Measurements from ENCODE around the gene GALNT14.

GALNT14 gene

DNA sequence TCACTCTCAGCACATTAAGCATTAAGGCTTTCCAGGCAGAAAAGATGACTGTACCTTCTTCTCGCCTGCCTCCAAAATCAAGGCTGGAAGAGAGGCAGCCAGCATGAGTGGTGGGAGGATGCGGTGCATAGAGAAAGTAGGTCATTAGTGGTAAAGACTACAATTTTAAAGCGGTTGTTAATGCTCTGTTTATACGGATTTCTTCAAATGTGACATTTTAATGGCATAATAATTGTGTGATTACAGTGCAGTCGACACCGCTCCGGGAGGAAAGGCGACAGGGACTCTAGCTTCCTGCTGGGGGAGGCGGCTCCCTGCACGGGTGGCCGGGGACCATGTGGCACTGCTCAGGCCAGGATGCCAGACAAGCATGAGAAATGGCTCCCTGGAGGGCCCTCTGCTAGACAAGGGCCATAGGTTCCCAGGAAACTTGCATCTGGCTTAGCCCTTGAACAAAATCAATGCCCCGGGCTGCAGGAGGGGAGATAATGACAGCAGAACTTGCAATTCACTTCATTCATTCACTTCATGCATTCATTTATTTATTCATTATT lies 129.6 kb downstream of the GALNT14 start:
- no peak for DNase-seq (ENCODE audit: low spot score)

DNA sequence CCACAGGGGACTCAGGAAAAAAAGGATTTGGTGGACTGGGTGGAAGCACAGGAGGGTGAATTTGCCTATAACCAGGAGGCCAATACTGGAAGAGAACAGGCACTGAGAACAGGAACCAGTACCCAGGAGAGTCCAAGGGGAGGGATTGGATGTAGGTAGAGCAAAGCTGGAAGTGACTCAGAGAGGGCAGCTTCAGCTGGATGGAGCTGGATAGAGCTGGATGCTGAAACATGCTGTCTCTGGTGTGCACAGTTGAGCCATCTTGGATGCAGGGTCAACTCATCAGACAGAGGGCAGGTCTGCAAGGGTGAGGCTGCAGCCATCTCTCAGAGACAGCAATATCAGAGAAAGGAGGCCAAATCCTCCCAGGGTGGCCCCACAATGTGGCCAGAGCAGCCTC lies 134.0 kb downstream of the GALNT14 start:
- DNase-seq (ENCODE audit: low spot score): no peak

DNA sequence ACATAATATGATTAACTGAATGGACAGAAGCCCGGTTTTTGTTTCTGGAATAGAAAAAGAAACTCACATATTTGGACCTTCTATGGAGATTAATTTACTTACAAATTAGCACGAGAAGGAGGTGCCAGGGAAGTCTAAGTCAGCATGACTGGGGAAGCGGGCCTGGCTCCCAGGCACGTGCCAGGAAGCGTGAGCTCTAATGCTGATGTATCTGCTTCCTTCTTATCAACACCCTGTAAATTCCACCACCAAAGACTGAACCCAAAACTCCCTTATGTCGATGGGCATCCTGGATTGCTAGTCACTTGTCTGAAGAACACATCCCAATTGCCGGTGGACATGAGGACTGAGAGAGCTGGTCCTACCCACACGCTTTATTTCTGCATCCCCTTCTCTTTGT lies 134.5 kb downstream of the GALNT14 start:
- no peak for DNase-seq (ENCODE audit: low spot score)

DNA sequence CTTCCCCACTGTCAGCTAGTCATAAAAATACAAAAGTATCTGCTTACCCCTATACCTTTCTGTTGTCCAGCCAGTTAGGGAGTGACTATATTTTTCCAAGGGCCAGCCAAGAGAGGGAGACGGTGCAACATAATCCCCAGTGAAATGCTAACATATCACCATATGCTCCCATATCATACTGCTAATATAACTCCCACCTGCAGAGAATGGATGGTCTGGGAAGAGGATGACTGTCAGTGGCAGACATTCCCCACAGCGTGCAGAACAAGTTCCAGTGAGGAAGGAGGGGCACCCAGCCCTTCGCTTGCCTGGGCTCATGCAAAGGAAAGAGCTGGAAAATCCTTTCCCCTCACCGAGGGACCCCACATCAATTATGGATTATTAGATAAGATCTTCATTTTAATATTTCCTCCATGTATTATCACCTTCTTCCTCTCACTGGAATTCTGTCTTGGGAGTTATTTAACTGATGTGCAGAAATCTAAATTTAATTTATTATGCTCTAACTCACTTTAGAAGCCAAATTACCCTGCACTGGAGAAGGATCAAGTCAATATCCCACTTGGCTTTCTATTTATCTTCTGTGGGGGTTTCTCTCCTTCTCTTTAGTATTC lies 135.6 kb downstream of the GALNT14 start:
- DNase-seq (ENCODE audit: low spot score): no peak

DNA sequence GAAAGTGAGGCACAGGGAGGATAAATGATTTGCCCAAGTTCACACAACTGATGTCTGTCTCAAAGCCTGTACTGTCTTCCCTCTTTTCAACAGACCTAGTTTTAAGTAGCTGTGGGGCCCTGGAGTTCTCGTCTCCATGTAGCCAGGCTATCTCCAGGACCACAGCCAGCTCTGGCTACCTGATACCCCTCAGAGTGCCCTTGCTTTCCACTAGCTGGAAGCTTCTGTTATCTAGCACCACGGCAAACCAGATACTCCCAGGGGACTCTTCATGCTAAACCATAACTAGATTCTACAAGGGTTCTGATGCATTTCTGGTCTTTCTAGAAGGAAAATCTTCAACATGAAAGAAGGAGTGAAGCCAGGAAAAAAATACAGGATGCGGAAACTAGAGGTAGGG lies 137.3 kb downstream of the GALNT14 start:
- DNase-seq (ENCODE audit: low spot score): no peak

DNA sequence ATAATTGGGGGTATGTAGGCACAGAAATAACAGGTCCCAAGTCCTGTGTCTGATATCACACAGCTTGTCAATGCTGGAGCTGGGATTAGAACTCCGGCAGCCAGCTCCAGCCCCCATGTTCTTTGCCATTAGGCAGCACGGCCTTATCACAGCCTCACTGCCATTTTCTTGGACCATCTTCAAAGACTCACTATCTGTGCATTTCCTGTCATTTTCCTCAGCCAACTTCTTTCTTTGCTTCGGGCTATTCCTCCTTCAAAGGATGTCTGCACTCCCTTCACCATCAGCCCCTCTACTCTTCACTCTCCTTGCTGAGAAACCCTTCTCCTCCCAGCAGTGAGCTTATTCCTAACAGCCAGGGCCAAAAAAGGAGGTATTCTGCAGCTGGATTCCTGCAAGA lies 139.6 kb downstream of the GALNT14 start:
- DNase-seq (ENCODE audit: low spot score): no peak

DNA sequence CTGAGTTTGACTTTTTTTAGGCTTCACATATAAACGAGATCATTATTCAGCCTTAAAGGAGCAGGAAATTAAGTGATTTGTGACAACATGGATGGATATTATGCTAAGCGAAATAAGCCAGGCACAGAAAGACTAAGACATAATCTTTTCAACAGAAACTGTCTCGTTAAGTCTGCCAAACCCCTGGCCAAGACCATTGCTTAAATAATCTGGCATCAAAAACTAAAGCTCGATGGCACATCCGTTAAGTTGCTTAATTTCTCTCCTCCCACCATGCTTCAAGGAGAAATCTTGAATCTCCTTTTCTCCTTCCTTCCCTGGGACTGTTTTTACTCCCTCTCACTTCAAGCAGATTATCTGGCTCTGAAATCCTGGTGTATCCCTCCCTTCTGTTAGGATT lies 140.3 kb downstream of the GALNT14 start:
- no peak for DNase-seq (ENCODE audit: low spot score)

DNA sequence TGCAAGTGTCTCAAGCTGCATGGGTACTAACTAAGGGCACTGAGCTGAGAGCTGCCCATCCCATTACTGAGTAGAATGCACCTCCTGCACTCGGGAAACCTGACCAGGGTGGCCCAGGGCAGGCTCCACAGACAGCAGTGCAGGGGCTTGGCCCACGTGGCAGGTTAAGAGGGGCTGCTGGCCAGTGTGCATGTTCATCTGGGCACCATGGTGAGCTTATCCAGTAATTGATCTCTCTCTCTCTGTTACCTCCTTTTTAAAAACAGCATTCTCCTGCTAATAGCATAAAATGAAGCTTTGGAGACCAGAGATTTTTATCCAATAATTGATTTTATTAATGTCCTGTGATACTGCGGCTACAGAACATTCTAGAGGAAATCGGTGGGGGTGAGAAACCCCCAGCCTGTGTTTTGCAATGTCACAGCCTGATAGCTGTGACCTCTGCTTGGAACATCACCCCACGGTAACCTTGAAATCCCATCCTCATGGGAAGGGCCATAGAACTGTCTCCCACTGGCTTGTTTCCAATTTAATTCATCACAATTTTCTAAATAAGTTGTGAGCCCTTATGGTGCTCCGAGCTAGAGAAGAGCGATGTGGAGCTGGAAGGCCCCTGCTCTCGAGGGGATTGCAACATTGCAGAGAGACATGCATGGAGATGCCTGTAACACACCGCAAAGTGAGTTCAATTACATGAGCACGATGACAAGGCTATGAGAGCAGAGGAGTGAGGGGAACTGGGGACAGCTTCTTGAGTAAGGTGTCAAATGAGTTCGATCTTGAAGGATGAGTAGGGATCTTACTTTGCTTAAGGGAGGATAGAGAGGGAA lies 143.8 kb downstream of the GALNT14 start:
- no peak for DNase-seq (ENCODE audit: low spot score)

DNA sequence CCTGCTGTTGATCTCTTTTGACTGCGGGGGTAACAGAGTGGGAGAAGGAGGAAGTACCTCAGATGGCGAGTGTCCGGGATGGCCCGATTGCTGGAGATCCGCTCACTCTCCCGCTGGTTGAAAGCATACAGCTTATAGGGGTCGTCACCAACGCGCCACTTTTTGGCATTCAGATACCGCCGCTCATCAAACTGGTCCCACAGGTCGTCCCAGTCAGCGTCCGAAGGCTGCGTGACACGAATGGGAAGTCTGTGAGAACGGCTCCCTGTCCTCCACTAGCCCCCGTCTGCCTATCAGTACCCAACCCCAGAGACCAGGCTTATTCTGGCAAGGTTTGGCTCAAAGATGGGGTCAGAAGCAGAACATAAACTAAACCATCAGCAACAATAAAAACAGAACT lies 145.5 kb downstream of the GALNT14 start:
- DNase-seq (ENCODE audit: low spot score): no peak

DNA sequence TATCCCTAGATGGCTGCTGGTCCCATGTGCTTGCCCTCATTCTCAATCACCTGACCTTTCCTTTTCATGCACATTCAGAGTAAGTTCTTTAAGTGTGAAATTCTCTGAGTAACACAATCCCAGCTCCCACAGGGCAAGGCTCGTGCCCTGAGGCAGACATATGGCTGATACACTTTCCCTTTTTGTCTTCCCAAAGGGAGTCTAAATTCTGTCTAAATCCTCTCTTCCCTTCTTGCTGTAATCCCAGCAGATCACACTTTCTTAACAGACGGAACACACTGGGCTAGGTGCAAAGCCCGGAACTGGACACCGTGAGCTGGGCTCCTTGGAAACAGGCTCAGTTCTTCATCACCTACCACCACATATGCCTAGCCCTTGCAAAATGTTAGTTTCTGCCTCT lies 147.6 kb downstream of the GALNT14 start:
- no peak for DNase-seq (ENCODE audit: low spot score)

DNA sequence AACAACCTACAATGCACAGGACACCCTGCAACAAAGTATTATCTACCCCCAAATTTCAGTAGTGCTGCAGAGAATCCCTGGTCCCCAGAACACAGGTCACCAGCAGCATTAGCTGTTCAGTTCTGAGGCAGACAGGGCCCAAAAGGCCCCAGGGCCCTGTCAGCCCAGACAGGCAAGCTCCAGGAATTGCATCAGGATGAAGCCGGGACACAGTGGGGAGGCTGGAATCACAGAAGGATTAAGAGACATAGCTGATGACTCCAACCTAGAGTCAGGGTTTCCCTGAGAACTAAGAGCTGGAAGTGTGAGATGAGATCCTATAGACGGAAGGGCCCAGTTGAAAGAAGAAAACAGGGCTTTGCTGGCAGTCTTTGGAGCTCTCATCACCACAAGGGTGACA lies 148.1 kb downstream of the GALNT14 start:
- no peak for DNase-seq (ENCODE audit: low spot score)

DNA sequence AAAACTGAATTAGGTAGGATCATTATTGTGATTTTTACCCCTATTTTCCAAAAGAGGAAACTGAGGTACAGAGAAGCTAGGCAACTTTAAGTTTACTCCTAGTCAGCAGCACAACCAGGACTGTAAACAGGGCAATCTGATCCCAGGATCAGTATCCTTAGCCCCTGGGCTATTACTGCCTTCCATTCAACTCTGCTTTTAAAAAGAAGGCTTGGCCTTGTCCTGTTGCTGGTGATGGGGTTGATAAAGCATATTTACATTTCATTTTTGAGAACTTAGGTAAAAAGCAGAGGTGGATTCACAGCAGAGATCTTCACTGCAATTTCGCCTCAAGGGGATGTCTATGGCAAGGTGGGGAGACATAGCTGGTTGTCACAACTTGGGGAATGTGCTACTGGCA lies 148.5 kb downstream of the GALNT14 start:
- no peak for DNase-seq (ENCODE audit: low spot score)

DNA sequence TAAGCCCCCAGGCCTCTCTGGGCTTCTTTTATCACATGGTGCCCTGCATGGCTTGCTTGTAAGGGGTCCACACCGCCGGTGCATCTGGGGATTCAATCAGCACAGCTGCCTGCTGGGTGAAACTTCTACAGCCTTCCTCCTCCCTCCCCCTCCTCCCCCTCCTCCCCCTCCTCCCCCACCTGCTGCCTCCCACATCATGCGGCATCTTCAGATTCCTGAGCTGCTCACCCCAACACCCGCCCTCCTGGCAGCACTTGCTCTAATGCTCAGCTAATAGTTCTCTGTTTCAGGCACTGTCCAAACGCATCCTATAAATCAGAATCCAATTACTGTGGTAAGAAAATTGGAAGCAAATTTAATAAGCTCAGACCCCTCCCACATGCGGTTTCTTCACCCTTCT lies 150.7 kb downstream of the GALNT14 start:
- no peak for DNase-seq (ENCODE audit: low spot score)

DNA sequence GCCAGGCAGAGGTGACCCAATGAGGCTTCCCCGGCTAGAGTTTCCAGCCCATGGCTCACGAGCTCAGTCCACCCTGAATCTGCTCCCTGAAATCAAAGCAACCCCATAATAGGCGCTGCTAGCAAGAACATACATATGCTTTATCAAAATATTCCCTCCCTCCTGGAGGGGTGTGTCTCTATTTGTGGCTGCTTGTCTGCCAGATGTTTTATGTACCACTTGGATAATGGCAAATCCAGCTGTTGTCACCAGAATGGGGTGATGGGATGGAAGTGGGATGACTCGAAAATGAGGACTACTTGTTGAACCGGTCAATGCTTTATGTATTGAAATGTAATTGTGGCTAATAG lies 152.0 kb downstream of the GALNT14 start:
- DNase-seq (ENCODE audit: low spot score): no peak

DNA sequence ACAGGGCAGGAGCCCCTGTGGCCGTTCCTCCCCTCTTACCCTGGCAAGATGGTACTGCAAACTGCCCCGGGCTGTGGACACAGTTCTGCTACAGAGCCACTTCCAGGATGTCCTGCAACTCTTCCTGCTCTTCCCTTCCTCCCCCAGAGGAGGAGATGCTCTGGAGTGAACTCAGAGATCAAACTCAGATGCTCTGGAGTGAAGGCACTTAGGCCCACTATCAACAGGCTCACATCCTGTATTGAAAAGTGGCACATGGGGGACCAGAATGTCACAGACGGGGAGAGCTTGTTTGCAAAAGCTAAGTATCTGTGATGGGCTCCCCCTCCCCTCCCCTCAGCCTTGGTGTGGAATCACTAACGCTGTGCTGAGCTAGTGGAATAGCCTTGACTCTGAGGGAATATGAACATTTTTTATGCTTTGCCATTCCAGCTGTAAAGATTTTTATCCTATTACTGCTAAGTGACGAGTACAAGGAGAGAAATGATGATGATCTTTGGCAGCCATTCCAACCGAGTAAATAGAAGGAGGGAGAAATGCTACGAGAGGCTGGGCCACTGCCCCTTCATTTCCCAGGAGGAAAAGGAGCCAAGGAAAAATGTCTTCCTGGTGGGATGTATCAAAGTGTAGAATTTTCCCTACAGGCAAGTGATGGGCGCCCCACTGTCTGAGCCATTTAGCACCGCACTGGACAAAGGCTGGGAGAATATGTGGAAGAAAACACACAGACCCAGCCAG lies 152.6 kb downstream of the GALNT14 start:
- no peak for DNase-seq (ENCODE audit: low spot score)

DNA sequence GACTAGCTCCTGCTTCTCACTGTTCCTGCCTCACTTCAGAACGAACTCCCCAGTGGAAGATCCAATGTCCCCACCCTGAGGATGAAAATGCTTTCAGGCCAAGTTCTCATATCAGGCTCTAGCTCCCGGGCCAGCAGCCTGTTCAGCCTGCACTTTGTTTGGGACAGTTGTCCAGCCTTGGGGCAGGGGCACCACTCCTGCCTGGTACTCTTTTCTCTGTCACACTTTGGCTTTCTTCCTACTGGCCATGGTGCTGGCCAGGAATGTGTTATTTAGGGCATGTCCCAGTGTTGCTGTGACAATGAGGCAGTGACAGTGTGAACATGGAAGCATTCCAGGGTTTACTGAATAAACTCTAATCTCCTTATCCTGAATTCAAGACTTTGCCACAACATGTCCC lies 154.1 kb downstream of the GALNT14 start:
- DNase-seq (ENCODE audit: low spot score): no peak

DNA sequence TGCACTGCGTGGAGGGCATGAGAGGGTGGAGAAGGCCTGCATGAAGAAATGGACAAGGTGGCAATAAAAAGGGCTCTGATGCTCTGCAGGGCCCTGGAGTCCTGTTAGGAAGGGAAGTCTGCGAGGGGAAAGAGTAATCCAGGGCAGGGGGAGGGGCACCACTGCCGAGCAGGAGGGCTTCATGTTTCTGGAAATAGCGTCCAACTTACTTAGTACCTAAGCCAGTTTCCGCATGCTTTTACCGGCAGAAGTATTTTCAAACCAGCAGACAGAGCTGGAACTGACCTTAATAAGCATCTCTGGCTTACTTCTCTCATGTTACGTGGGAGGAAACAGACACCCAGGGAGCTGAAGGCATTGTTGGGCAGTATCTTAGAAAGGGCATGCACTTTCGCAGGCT lies 156.7 kb downstream of the GALNT14 start:
- no peak for DNase-seq (ENCODE audit: low spot score)

DNA sequence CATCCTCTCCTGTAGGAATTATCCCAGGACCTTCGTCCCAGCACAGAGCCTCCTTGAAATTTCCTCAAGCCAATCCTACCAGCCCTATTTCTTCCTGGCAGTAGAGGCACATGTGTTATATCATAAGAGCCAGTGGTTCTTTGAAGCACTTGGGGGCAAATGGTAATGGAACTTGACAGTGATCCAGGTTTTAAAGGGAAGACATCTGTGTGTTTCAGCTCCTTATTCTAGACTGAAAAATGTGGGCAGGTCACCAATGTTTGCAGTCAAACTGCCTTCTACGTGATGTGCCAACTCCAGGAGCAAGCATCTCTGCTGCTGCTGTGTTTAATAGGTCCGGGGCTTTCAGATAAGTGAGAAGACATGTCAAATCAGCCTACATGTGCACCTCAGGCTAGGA lies 157.1 kb downstream of the GALNT14 start:
- DNase-seq (ENCODE audit: low spot score): no peak

DNA sequence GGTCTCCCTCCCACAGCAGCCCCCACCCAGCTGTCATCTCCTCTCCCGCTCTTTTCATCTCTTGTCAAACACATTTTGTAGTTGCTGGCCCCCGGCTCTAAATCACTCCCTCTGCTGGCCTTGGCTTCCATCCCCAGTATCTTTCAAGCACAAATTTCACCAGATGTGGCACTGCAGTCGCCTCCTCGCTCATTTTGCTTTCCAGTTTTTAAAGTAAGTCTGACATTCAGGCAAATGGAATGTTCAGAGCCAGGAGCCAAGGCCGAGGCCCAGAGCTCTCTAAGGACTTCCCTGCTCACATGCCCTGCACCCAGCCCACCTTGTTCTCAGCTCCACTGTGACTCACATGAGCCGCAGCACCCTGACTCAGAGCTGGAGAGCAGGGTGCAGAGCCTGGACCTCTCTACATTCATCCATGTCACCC lies 158.4 kb downstream of the GALNT14 start:
- DNase-seq (ENCODE audit: low spot score): peak; percentile 49

DNA sequence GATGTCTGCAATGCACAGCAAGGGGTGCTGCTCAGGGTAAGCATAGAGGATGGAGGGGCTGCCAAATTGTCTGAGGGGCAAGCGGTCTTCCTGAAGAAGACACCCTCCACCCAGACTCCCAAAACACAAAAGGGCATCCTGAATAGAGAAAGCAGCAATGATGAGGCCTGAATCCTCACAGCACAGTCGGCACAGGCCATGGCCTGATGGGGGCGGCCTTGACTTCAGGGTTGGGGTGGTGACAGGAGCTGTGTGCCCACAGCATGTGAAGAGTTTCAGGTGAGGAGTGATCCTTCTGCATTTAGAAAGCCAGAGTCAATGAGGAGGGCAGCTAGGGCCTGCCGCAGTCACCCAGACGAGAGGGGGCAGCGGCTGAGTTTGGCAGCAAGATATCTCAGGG lies 159.4 kb downstream of the GALNT14 start:
- no peak for DNase-seq (ENCODE audit: low spot score)

DNA sequence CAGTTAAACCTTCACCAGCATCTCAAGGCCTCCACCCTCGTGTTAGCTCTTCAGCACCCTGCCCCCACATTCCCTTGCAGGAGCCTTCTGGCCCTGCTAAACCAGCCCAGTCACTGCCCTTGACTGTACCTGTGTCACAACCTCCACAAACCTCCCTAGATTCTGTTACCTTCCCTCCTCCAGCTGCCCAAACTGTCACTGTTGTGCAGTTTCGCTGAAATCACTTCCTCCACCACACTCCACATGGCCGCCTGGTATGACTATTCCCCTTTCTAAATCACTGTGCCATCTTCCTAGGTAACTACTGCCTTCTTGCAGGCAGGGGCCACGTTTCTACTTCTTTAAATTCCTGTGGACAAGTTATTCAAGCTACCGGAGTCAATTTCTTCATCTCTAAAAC lies 160.2 kb downstream of the GALNT14 start:
- DNase-seq (ENCODE audit: low spot score): no peak

DNA sequence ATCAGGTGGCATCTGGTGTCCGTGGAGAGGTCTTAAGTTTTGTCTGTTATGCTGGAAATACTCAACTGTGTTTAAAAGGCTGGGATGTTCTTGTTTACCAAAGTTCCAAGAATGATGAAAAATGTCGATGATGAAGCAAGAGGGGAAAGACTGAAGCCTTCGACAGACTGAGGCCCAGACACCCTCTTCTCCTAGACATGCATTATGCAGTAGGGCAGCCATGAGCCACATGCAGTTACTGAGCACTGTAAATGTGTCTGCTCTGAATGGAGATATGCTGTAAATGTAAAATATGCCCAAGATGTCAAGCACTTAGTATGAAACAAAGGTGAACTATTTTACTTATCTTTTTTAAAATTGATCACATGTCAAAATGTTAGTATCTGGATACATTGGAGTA lies 163.1 kb downstream of the GALNT14 start:
- no peak for DNase-seq (ENCODE audit: low spot score)

DNA sequence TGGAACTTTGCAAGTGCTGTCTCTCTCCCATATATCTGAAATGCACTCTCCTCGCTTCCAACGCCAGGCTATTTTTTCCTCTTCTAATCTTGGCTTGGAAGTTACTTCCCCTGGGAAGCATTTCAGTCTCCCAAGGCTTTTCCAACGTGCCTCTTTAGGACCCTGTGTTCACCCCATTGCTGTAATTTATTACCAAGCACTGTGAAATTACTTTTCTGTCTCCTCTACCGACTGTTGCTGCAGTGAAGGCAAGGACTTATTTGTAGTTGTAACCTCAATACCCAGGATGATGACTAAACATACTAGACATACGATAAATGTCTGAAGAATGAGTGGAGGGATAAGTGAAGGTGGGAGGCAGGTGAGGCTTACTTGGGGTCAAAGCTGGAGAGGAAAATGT lies 163.7 kb downstream of the GALNT14 start:
- DNase-seq (ENCODE audit: low spot score): no peak

All from AG20443 (cell line).